Activated CD8-positive, alpha-beta T cell treated with anti-CD3 and anti-CD28 coated beads, Interleukin-2, amount 10 ng/mL, durations not matched to agents 7 days and 5 days (primary cell): ENCODE measurements around the gene EIF2B1. TPM values are rescaled to one million over a fixed set of nuclear protein-coding genes. Genes with fewer than 3 reads are reported as not detected.

Experiments used
- ATAC-seq: fragments of 150-1000 bp; cut with Tn5 transposase; one replicate; pipeline ENCODE4 v1.10.0; 2021; ENCODE audit warnings: moderate library complexity
- CTCF ChIA-PET: fragments of 350-600 bp; sonication (Branson Sonifier 250); formaldehyde crosslinking; loops from one replicate; lab custom pipeline; 2021; ENCODE audit warnings: antibody characterized with exemption; lab: Charles Lee
- POLR2A ChIA-PET: fragments of 350-600 bp; sonication (Branson Sonifier 250); formaldehyde crosslinking; loops from one replicate; lab custom pipeline; 2021; ENCODE audit warnings: antibody characterized with exemption; lab: Charles Lee
- DNase-seq: peaks from one replicate; pipeline ENCODE4 v3.0.0-alpha.2; 2020
- H3K27ac Mint-ChIP-seq: one replicate; pipeline ENCODE4 v1.8.0; 2021; ENCODE audit warnings: mild to moderate bottlenecking, mixed read lengths
- H3K27me3 Mint-ChIP-seq: one replicate; pipeline ENCODE4 v1.8.0; 2021; ENCODE audit warnings: low read depth, mixed read lengths
- H3K36me3 Mint-ChIP-seq: one replicate; pipeline ENCODE4 v1.8.0; 2021; ENCODE audit warnings: low read depth, mixed read lengths
- H3K4me1 Mint-ChIP-seq: one replicate; pipeline ENCODE4 v1.8.0; 2021; ENCODE audit warnings: low read depth, mixed read lengths
- H3K4me3 Mint-ChIP-seq: one replicate; pipeline ENCODE4 v1.8.0; 2021; ENCODE audit warnings: mild to moderate bottlenecking, mixed read lengths
- H3K9me3 Mint-ChIP-seq: one replicate; pipeline ENCODE4 v1.8.0; 2022; ENCODE audit warnings: mixed read lengths; ENCODE audit not compliant: insufficient read depth
- total RNA-seq, 2 experiments: library from RNA; stranded (reverse); gene quantifications; one replicate each; pipeline ENCODE4 v1.2.3, GENCODE V29; 2021

The EIF2B1 gene
- total RNA-seq, 2 experiments from 2014 or later = 70.2 to 73.6 TPM

DNA sequence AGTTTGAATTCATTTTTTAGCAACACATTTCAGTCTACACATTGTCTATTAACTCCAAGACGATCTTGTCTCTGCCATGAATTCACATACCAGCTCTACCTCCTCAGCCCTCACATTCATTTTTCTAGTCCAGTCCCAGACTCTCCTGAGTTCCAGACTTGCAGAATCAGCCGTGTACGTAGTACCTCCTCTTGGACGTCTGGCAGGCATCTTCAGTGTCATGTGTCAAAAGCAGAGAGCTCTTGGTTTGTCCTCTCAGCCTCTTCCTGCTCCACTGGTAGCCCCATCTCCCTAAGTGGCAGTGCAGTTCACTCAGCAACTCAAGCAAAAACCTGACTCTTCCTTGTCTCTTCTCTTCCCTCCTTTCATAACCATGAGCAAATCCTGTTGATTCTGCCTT lies 22.9 kb upstream of the EIF2B1 start:
- peaks cover 16% of the 10 kb centered on the region for H3K4me1 Mint-ChIP-seq
- ChIA-PET CTCF (interaction anchor here (0.6 kb wide), 1 partner anchor 10 kb away, joined by 3 read pairs; no protein-coding TSS in a partner anchor), POLR2A (no interaction called here)
- H3K4me3 Mint-ChIP-seq = no peak overlapping the region
- ATAC-seq (no peak), DNase-seq (no peak)
- no peak overlapping the region for H3K27ac Mint-ChIP-seq
- H3K9me3 Mint-ChIP-seq = no peaks in the 10 kb centered on the region
- peaks cover 38% of the 10 kb centered on the region for H3K36me3 Mint-ChIP-seq
- no peaks in the 10 kb centered on the region for H3K27me3 Mint-ChIP-seq

DNA sequence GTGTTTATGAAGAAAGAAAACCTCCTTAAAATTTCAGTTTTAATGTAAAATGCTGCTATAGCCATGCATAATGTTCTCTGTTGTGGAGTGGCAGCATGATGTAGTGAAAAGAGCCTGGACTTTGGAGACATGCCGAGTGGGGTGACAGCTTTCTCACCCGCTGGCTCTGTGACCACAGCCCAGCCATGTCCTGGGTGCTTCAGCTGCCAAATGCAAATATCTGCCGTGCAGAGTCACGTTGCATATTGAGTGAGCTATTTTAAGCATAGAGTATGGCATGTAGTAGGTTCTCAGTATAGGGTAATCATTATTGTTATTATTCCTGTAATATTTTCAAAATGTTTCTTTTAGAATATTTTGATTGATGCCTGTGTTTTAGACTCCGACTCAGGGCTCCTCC lies 21.9 kb upstream of the EIF2B1 start:
- Mint-ChIP-seq H3K27me3 (no peaks in the 10 kb centered on the region), H3K4me3 (no peak overlapping the region), H3K4me1 (peaks cover 13% of the 10 kb centered on the region), H3K36me3 (peaks cover 39% of the 10 kb centered on the region), H3K9me3 (no peaks in the 10 kb centered on the region), H3K27ac (no peak overlapping the region)
- POLR2A ChIA-PET = interaction anchor here (0.6 to 0.9 kb wide), 2 partner anchors 67 to 72 kb away, joined by 3 read pairs; no protein-coding TSS in a partner anchor
- DNase-seq = no peak
- CTCF ChIA-PET = no interaction called here
- ATAC-seq = no peak

DNA sequence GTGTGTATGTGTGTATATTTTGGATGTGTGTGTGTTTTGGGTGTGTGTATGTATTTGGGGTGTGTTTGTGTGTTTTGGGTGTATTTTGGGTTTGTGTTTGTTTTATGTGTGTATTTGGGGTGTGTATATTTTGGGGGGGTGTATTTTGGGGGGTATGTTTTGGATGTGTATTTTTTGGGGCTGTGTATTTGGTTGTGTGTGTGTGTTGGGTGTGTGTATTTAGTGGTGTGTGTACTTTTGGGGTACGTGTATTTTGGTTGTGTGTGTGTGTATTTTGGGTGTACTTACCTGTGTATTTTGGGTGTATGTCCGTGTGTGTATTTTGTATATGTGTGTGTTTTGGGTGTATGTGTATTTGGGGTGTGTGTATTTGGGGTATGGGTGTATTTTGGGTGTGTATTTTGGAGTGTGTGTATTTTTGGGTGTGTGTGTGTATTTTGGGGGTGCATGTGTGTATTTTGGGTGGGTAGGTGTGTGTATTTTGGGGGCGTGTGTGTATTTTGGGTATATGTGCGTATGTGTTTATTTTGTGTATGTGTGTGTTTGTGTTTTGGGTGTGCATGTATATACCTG lies 20.7 kb upstream of the EIF2B1 start:
- ChIA-PET CTCF (no interaction called here), POLR2A (no interaction called here)
- DNase-seq (no peak), ATAC-seq (no peak)
- H3K4me3 Mint-ChIP-seq = no peak overlapping the region
- peaks cover 30% of the 10 kb centered on the region for H3K36me3 Mint-ChIP-seq
- no peak overlapping the region for H3K27ac Mint-ChIP-seq
- H3K4me1 Mint-ChIP-seq = peaks cover 3% of the 10 kb centered on the region
- no peaks in the 10 kb centered on the region for H3K9me3 Mint-ChIP-seq
- no peaks in the 10 kb centered on the region for H3K27me3 Mint-ChIP-seq

DNA sequence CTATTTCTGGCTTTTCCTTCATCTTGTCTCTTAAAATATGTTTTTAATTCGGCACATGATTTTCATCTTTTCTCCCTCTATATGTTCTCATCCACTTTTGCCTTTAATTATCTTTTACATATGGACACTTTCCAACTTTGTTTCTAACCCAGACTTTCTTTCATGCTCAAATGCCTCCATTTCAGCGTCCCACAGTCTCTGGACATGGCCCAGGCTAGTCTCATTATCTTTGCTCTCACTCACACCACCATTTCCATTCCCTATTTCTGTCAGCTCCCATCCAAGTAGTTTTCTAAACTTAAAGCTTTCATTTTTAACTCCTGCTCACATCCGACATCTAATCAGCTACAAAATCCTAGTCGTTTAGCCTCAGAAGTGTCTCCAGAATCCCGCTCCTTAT lies 14.9 kb upstream of the EIF2B1 start:
- no peak for DNase-seq
- ATAC-seq = no peak
- H3K36me3 Mint-ChIP-seq = peaks cover 37% of the 10 kb centered on the region
- H3K27ac Mint-ChIP-seq = no peak overlapping the region
- H3K9me3 Mint-ChIP-seq = no peaks in the 10 kb centered on the region
- H3K4me1 Mint-ChIP-seq = no peaks in the 10 kb centered on the region
- no peak overlapping the region for H3K4me3 Mint-ChIP-seq
- H3K27me3 Mint-ChIP-seq = no peaks in the 10 kb centered on the region
- CTCF ChIA-PET = interaction anchor here (1.7 kb wide), 1 partner anchor 21 kb away, joined by 4 read pairs; no protein-coding TSS in a partner anchor
- POLR2A ChIA-PET = no interaction called here

DNA sequence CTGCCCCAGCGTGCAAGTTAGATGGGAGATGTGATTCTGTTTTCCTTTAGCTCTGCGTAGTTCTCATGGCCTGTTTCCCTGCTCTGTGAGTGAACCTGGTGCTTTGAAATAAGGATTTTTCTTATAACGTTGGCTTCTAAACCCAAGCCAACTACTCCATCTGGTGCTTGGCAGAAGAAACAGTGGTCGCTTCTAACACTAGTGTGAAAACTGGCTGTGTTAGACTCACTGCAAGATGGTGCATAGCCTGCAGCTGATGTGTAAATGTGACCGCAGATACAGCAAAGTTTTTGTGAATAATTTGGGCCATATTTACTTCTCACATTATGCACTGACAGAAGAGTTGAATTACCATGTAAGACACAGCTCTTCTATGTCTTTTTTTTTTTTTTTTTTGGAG lies 12.4 kb upstream of the EIF2B1 start:
- DNase-seq (no peak), ATAC-seq (no peak)
- no peaks in the 10 kb centered on the region for H3K9me3 Mint-ChIP-seq
- POLR2A ChIA-PET = interaction anchor here (0.6 kb wide), 1 partner anchor 415 kb away, joined by 4 read pairs; no protein-coding TSS in a partner anchor
- CTCF ChIA-PET = interaction anchor here (0.6 kb wide), 1 partner anchor 8 kb away, joined by 3 read pairs; no protein-coding TSS in a partner anchor
- H3K27ac Mint-ChIP-seq = no peak overlapping the region
- no peaks in the 10 kb centered on the region for H3K4me1 Mint-ChIP-seq
- H3K27me3 Mint-ChIP-seq = no peaks in the 10 kb centered on the region
- no peak overlapping the region for H3K4me3 Mint-ChIP-seq
- H3K36me3 Mint-ChIP-seq = peaks cover 35% of the 10 kb centered on the region

DNA sequence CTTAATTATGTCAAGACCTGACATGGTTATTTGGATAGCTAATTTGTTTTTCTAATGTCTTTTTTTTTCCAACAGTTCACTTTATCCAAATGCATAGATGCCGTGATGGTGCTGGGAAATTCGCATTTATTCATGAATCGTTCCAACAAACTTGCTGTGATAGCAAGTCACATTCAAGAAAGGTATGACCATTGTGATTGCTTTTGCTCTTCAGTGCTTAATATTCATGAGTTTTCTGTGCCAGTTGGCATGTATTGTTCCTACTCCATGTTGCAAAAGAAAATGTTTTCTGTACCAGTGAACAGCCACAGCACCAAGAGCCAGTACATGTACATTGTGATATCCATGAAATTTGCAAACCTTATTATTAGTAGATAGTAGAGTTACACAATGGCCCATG lies 11.9 kb upstream of the EIF2B1 start:
- POLR2A ChIA-PET = interaction anchor here (0.6 kb wide), 1 partner anchor 416 kb away, joined by 4 read pairs; no protein-coding TSS in a partner anchor
- H3K4me1 Mint-ChIP-seq = no peaks in the 10 kb centered on the region
- peaks cover 32% of the 10 kb centered on the region for H3K36me3 Mint-ChIP-seq
- ATAC-seq (no peak), DNase-seq (no peak)
- H3K4me3 Mint-ChIP-seq = no peak overlapping the region
- CTCF ChIA-PET = no interaction called here
- no peaks in the 10 kb centered on the region for H3K27me3 Mint-ChIP-seq
- no peak overlapping the region for H3K27ac Mint-ChIP-seq
- H3K9me3 Mint-ChIP-seq = no peaks in the 10 kb centered on the region

DNA sequence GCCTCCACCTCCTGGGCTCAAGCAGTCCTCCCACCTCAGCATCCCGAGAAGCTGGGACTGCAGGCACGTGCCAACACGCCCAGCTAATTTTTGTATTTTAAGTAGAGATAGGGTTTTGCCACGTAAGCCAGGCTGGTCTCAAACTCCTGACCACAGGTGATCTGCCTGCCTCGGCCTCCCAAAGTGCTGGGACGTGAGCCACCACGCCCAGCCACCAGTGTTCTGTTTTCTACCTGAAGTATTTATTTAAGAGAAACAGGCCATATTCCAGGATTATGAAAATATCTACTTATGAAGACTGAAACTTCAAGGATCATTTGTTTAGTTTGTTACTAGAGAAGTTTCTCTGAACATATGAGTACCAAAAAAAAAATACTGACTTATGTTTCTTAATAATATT lies 10.4 kb upstream of the EIF2B1 start:
- H3K4me1 Mint-ChIP-seq = no peaks in the 10 kb centered on the region
- no peaks in the 10 kb centered on the region for H3K27me3 Mint-ChIP-seq
- DNase-seq = no peak
- no peak overlapping the region for H3K4me3 Mint-ChIP-seq
- no peaks in the 10 kb centered on the region for H3K9me3 Mint-ChIP-seq
- H3K27ac Mint-ChIP-seq = no peak overlapping the region
- H3K36me3 Mint-ChIP-seq = peaks cover 34% of the 10 kb centered on the region
- ATAC-seq = no peak
- ChIA-PET POLR2A (no interaction called here), CTCF (no interaction called here)

DNA sequence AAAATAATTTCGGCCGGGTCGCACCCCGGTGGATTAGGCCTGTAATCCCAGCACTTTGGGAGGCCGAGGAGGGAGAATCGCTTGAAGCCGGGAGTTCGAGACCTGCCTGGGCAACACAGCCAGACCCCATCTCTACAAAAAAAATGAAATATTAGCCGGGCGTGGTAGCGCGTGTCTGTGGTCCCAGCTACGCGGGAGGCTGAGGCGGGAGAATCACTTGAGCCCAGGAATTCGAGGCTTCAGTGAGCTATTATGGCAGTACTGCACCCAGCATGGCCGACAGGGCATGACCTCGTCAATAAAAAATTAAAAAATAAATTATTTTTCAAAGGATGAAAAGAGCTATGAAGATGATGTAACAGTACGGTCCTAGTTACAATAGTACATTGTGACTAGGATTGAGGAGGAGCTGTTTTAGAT lies 666 bp upstream of the EIF2B1 start:
- POLR2A ChIA-PET = interaction anchor here (1.1 to 2.7 kb wide), 3 partner anchors 78 to 246 kb away, joined by 3 to 15 read pairs (median 3); partner anchors contain the start of gene ATP6V0A2
- Mint-ChIP-seq H3K4me3 (peak overlapping the region; percentile 94), H3K27ac (peak overlapping the region; percentile 96), H3K36me3 (peaks cover 23% of the 10 kb centered on the region), H3K27me3 (no peaks in the 10 kb centered on the region), H3K9me3 (no peaks in the 10 kb centered on the region), H3K4me1 (peaks cover 29% of the 10 kb centered on the region)
- CTCF ChIA-PET = interaction anchor here (1.2 kb wide), 2 partner anchors 15 to 81 kb away, joined by 3 read pairs; no protein-coding TSS in a partner anchor
- DNase-seq (no peak), ATAC-seq (no peak)

DNA sequence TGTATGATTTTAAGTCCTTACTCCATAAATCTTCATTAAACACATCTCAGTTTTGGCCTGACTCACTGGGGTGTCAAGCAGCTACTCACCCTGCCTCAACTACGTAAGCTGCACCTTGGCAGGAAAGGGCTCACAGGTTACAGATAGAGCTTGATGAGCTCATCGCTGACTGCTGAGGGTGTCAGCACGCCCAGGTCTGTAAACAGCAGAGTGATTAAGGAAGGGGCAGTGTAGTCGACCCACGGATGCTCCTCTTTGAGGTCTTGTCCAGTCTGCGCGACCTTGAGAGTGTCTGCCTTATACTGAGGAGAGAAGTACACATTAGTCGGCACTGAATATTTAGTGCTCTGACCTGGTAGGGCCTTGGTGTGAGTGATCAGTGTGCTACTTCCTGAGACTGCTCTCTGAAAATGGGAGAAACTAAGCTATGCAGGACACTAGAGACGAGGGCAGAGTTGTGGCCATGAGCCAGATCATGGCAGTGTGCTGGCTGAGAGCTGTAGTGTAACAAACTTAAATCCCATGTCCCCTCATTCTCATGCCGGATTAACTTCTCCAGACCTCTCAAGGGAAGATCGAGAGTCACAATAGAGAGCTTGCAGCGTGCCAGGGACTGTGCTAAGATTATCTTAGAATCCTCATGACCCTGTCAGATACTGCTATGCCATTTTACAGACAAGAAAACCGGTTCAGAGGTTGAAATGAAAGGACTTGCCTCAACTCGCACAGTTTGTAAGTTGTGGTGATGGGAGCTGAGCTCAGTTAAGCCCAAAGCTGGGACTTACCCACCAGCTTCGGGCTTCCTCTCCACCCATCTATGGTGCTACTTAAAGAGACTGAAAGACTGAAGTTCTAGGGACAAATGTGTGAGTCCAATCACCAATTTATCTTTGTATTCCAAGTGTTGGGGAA lies 11.6 kb downstream of the EIF2B1 start:
- Mint-ChIP-seq H3K4me1 (no peaks in the 10 kb centered on the region), H3K36me3 (peaks cover 62% of the 10 kb centered on the region), H3K27me3 (no peaks in the 10 kb centered on the region), H3K9me3 (no peaks in the 10 kb centered on the region), H3K4me3 (no peak overlapping the region), H3K27ac (peak overlapping the region; percentile 3)
- POLR2A ChIA-PET = interaction anchor here (0.5 kb wide), 1 partner anchor 171 kb away, joined by 3 read pairs; no protein-coding TSS in a partner anchor
- DNase-seq (no peak), ATAC-seq (no peak)
- CTCF ChIA-PET = interaction anchor here (0.9 to 4.6 kb wide), 2 partner anchors 19 to 284 kb away, joined by 3 to 28 read pairs; partner anchors contain the start of gene DDX55

DNA sequence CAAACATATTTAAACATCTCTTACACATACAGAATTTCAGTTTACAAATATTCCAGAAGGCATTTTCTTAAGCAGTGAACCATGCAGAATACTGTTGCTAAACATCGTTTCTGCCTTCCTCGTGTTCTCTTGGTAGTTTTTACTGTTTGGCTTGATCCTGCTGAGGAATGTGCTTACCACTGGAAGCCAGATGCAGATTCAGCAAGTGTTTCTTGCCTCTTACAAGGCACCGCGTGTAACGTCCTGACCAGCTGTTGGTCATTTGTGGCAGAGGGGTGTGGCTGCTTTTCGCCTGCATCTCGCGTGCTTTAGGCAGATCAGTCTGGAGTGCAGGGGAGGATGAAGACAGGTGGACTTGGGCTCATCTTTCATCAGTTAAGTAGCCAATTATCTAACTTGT lies 12.4 kb downstream of the EIF2B1 start:
- Mint-ChIP-seq H3K27me3 (no peaks in the 10 kb centered on the region), H3K4me3 (no peak overlapping the region), H3K36me3 (peaks cover 63% of the 10 kb centered on the region), H3K27ac (peak overlapping the region; percentile 5), H3K9me3 (no peaks in the 10 kb centered on the region), H3K4me1 (no peaks in the 10 kb centered on the region)
- no peak for ATAC-seq
- ChIA-PET POLR2A (no interaction called here), CTCF (interaction anchor here (4.6 kb wide), 1 partner anchor 19 kb away, joined by 28 read pairs; the partner anchor contains the start of gene DDX55)
- no peak for DNase-seq

DNA sequence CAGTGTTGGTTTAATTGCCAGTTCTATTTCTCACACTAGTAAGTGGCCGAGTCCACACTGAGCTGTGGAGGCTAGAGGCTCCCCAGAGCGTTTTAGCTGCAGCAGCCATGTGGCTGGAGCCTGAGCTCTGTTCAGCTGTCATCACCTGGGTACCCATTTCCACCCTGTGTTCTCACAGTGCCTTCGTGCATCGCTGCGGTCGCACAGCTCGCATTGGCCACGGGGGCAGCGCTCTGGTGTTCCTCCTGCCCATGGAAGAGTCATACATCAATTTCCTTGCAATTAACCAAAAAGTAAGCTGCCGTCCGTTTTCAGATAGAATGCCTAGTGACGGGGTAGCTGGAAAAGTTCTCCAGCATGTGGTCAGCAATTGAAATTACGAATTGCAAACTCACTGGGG lies 15.9 kb downstream of the EIF2B1 start:
- Mint-ChIP-seq H3K27me3 (no peaks in the 10 kb centered on the region), H3K9me3 (no peaks in the 10 kb centered on the region), H3K4me1 (no peaks in the 10 kb centered on the region), H3K36me3 (peaks cover 76% of the 10 kb centered on the region), H3K4me3 (no peak overlapping the region), H3K27ac (no peak overlapping the region)
- ATAC-seq = no peak
- POLR2A ChIA-PET = interaction anchor here (1.8 kb wide), 1 partner anchor 15 kb away, joined by 5 read pairs; the partner anchor contains the start of gene DDX55
- DNase-seq = no peak
- CTCF ChIA-PET = interaction anchor here (0.9 kb wide), 1 partner anchor 15 kb away, joined by 5 read pairs; the partner anchor contains the start of gene DDX55
